ENCODE measurements around the gene DEDD2. TPM values are rescaled to one million over a fixed set of nuclear protein-coding genes. Genes with fewer than 3 reads are reported as not detected.

The DEDD2 gene
- total RNA-seq, 1 donor from 2014 or later = 15.8 TPM

- intact Hi-C loops (cut with micrococcal nuclease) = loop anchor here (5.0 kb wide), 1 partner anchor 38 kb away; no protein-coding TSS in a partner anchor
- DNase-seq = peak; percentile 93
- Histone ChIP-seq H3K36me3 (peaks cover 19% of the 10 kb centered on the region), H3K4me3 (peak overlapping the region; percentile 88), H3K4me1 (peaks cover 83% of the 10 kb centered on the region), H3K27ac (replicated peaks) (peak overlapping the region; percentile 93), H3K27me3 (ENCODE audit: low read depth) (no peaks in the 10 kb centered on the region), H3K9me3 (replicated peaks) (no peaks in the 10 kb centered on the region)
- peak; percentile 76 for TF ChIP-seq CTCF (IDR thresholded peaks at IDR 0.05; ENCODE audit: borderline replicate concordance)
These were observed 27.1 kb upstream of the DEDD2 start for GRCh38 chr19:42244347-42245220.

- no peaks in the 10 kb centered on the region for H3K9me3 ChIP-seq (replicated peaks)
- peak; percentile 98 for DNase-seq
- peak within 1 kb of the TSS; percentile 88 for H3K4me3 ChIP-seq
- peaks cover 65% of the 10 kb centered on the region for H3K4me1 ChIP-seq
- peaks cover 12% of the 10 kb centered on the region for H3K36me3 ChIP-seq
- TF ChIP-seq CTCF (IDR thresholded peaks at IDR 0.05; ENCODE audit: borderline replicate concordance) = no peak
- no peaks in the 10 kb centered on the region for H3K27me3 ChIP-seq (ENCODE audit: low read depth)
- intact Hi-C loops (cut with micrococcal nuclease) = loop anchor here (5.0 kb wide), 1 partner anchor 40 kb away; no protein-coding TSS in a partner anchor
- H3K27ac ChIP-seq (replicated peaks) = peak within 1 kb of the TSS; percentile 93
These were observed 25.3 kb upstream of the DEDD2 start, which contains the start of gene GSK3A for GRCh38 chr19:42242512-42243409. TSS of gene GSK3A (minus strand) at chr19:42242602. CDS start at chr19:42242465, 137 bp downstream.

DNA sequence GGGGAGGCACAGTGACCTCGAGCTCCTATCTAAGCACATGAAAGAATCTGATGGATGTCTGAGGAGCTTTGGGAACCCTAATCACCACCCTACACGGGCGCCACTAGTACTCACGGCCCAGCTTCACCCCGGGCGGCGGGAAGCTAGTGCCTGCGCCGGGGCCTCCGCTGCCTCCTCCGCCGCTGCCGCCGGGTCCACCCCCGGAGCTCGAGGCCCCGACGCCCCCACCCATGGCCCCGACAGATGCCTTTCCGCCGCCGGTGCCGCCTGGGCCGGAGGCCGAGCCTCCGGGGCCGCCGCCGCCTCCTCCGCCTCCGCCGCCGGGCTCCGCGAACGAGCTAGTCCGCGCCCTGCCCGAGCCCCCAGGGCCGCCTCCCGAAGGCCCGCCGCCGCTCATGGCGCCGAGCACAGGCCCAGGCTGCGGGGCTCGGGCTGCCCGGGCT is 24.6 kb upstream of the DEDD2 start:
- Histone ChIP-seq H3K27me3 (ENCODE audit: low read depth) (no peaks in the 10 kb centered on the region), H3K4me1 (peaks cover 59% of the 10 kb centered on the region), H3K27ac (replicated peaks) (peak overlapping the region; percentile 93), H3K9me3 (replicated peaks) (no peaks in the 10 kb centered on the region), H3K4me3 (peak overlapping the region; percentile 88), H3K36me3 (peaks cover 12% of the 10 kb centered on the region)
- no peak for TF ChIP-seq CTCF (IDR thresholded peaks at IDR 0.05; ENCODE audit: borderline replicate concordance)
- no peak for DNase-seq
- intact Hi-C loops (cut with micrococcal nuclease) = loop anchor here (5.0 kb wide), 1 partner anchor 40 kb away; no protein-coding TSS in a partner anchor

GRCh38 chr19:42241279-42241678 is 23.8 kb upstream of the DEDD2 start:
- no peaks in the 10 kb centered on the region for H3K9me3 ChIP-seq (replicated peaks)
- no peaks in the 10 kb centered on the region for H3K27me3 ChIP-seq (ENCODE audit: low read depth)
- peaks cover 20% of the 10 kb centered on the region for H3K36me3 ChIP-seq
- peaks cover 51% of the 10 kb centered on the region for H3K4me1 ChIP-seq
- DNase-seq = no peak
- intact Hi-C loops (cut with micrococcal nuclease) = loop anchor here (5.0 kb wide), 1 partner anchor 41 kb away; no protein-coding TSS in a partner anchor
- TF ChIP-seq CTCF (IDR thresholded peaks at IDR 0.05; ENCODE audit: borderline replicate concordance) = no peak
- H3K27ac ChIP-seq (replicated peaks) = no peak overlapping the region
- H3K4me3 ChIP-seq = peak overlapping the region; percentile 88

All from left ventricle myocardium inferior (tissue), 1 donor.